ENCODE data around the gene ENTPD6.
"Not testable (repeated sequence)": the region's sequence is repeated elsewhere in the genome, so short reads cannot be mapped to it uniquely, and the experiment has no call there.

The ENTPD6 gene

DNA sequence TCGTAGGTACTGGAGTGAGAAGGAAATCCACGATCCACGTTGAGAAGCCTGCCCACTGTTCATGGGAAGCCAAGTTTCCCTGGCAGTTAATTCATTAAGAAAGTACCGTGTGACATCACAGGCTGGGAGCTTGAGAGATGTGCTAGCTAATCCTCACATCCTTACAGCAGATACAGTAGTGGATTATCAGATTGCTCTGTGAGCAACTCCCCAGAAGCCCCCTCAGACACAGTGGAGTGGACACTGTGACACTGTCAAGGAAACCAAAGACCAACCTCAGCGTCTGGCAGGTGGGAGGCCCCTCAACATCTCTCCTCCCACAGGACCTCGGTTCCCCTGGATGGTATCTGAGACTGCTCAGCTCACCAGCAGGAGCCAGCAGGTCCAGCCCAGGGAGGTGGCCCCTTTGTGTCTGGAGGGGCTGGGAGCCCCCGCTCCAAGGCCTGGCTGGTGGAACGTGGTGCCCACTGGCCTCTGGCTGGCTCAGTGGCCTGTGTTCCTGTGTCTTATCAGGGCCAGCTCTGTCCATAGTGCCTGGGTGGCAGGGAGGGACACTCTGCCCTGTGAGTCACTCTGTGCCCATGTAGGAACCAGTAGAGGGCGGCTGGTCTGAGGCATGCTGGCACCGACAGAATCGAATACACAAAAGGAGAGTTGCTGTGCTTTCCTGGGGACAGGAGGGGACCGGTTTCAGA, 59.6 kb downstream of the ENTPD6 start:
- Histone ChIP-seq H3K27ac (0 out of 22 replicates have a peak overlapping the region, but pooled peaks of 2 of the 11 experiments have one; percentile 8 to 16), H3K9me3 (replicated peaks in 1 of 11) (peaks cover 0 to 24% (median 17%) of the 10 kb centered on the region in 11 experiments; a peak in 19 of 22 replicates), H3K4me2 (peak overlapping the region; percentile 3 to 70 (median 37); a peak in 10 of 22 replicates), H3K36me3 (peaks cover 21 to 77% (median 49%) of the 10 kb centered on the region in 11 experiments), H3K27me3 (no peaks in the 10 kb centered on the region), H4K20me1 (peaks cover 40 to 99% (median 83%) of the 10 kb centered on the region in 11 experiments; a peak in 21 of 22 replicates), H3K9ac (peak overlapping the region in 3 of 11 experiments; percentile 2 to 24 (median 12); a peak in 3 of 22 replicates), H3K4me1 (peaks cover 32 to 77% (median 67%) of the 10 kb centered on the region in 10 experiments), H3K4me3 (no peak overlapping the region)
- no peak for TF ChIP-seq Cebpa-rat (IDR thresholded peaks at IDR 0.05)

DNA sequence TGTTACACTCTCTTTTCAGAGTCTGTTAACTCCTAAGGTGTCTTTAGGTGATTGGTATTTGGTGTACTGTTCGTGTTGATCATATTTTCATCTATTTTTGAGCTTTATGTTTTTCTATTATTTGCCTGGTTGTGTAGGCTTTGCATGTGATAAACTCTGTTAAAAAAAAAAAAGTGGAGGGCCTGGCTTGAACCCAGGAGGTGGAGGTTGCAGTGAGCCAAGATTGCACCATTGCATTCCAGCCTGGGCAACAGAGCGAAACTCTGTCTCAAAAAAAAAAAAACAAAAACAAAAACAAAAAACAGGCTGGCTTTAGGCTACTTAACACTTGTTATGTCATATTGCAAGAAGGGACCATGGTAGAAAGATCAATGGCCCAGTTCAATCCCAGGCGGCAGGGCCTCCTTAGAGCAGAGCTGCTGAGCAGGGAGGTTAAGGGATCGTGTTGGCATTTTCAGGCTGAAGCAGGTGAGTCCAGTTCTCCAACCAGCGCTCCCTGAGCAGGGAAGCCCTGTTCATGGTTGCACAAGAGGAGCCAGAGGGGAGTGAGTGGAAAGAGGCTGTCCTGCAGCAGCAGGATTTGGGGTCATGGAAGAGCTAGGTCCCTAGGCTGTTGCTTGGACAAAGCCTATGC, 60.8 kb downstream of the ENTPD6 start:
- Histone ChIP-seq H3K4me2 (peak overlapping the region in 9 of 11 experiments; percentile 19 to 70 (median 47); a peak in 17 of 22 replicates), H3K9me3 (replicated peaks in 1 of 11) (peaks cover 11 to 36% (median 29%) of the 10 kb centered on the region in 11 experiments), H3K36me3 (peaks cover 32 to 77% (median 53%) of the 10 kb centered on the region in 11 experiments), H3K27ac (no peak overlapping the region), H4K20me1 (peaks cover 40 to 87% (median 72%) of the 10 kb centered on the region in 11 experiments; a peak in 21 of 22 replicates), H3K4me3 (no peak overlapping the region), H3K4me1 (peaks cover 22 to 65% (median 59%) of the 10 kb centered on the region in 10 experiments), H3K9ac (peak overlapping the region in 4 of 11 experiments; percentile 0 to 11 (median 7); a peak in 1 of 22 replicates), H3K27me3 (no peaks in the 10 kb centered on the region)
- TF ChIP-seq Cebpa-rat (IDR thresholded peaks at IDR 0.05) = no peak

DNA sequence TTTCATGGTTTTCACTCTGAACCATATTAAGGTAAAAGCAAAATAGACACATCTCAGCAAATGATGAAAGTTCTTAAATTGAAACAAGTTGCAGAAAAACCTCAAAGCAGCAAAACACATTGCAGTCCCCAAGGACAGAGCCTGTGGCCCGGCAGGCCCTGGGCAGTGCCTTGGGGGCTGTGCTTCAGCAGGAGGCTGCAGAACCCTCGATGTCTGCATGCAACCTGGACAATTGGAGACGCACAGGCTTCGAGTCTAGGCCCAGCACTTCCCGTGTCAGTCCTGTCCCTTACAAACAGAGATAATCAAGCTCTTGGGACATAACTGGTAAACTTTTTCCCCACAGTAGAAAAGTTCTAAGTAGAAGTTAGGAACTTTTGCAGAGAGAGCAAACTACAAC, 61.6 kb downstream of the ENTPD6 start:
- Histone ChIP-seq H3K4me1 (peaks cover 22 to 57% (median 52%) of the 10 kb centered on the region in 10 experiments), H3K27me3 (no peaks in the 10 kb centered on the region), H3K36me3 (peaks cover 32 to 77% (median 60%) of the 10 kb centered on the region in 11 experiments), H3K4me2 (peak overlapping the region in 8 of 11 experiments; percentile 19 to 70 (median 55); a peak in 15 of 22 replicates), H3K4me3 (no peak overlapping the region), H3K27ac (no peak overlapping the region), H3K9me3 (replicated peaks in 1 of 11) (peaks cover 19 to 44% (median 37%) of the 10 kb centered on the region in 11 experiments), H3K9ac (0 out of 22 replicates have a peak overlapping the region, but pooled peaks of 2 of the 11 experiments have one; percentile 0 to 6), H4K20me1 (peaks cover 36 to 79% (median 65%) of the 10 kb centered on the region in 11 experiments; a peak in 21 of 22 replicates)
- TF ChIP-seq Cebpa-rat (IDR thresholded peaks at IDR 0.05) = no peak

DNA sequence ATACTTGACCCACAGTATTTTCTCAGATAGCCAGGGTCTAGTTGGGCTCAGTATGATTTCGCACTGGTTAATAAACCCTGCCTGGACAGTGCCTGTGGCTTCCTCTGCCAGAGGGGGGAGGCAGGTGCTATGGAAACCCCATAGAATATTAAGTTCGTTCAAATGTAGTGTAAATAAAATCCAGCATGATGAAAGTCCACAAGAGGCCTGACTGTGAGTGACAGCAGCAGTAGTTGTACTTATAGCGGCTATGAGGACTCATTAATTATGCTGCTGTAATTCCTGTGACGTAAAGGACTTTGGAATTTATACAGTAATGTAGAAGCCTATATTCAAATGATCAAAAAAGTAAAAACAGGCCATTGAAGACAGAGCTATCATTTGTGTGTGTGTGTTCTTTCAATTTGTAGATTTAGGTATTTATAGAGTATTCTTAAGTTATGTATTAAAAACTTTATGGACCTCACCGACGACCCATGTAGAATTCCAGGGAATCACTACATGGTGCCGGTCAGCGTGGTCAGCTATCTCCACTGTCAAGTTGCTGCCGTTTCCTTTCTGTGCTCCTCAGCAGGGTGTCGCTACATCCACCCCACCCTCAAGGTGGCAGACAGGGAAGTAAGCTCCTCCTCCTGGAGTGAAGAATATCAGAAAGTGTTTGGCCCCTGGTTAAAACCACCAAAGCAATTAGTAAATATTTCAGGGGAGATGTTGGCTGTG, 62.4 kb downstream of the ENTPD6 start:
- no peaks in the 10 kb centered on the region for H3K27me3 ChIP-seq
- no peak for TF ChIP-seq Cebpa-rat (IDR thresholded peaks at IDR 0.05)
- H3K27ac ChIP-seq = no peak overlapping the region
- peaks cover 21 to 46% (median 40%) of the 10 kb centered on the region in 11 experiments for H3K9me3 ChIP-seq (replicated peaks in 1 of 11)
- H3K4me2 ChIP-seq = 0 out of 22 replicates have a peak overlapping the region, but pooled peaks of 2 of the 11 experiments have one; percentile 46 to 67
- H3K9ac ChIP-seq = no peak overlapping the region
- H3K36me3 ChIP-seq = peaks cover 32 to 70% (median 58%) of the 10 kb centered on the region in 11 experiments
- H4K20me1 ChIP-seq = peaks cover 28 to 71% (median 57%) of the 10 kb centered on the region in 11 experiments; a peak in 21 of 22 replicates
- H3K4me3 ChIP-seq = no peak overlapping the region
- H3K4me1 ChIP-seq = peaks cover 22 to 49% (median 44%) of the 10 kb centered on the region in 10 experiments

DNA sequence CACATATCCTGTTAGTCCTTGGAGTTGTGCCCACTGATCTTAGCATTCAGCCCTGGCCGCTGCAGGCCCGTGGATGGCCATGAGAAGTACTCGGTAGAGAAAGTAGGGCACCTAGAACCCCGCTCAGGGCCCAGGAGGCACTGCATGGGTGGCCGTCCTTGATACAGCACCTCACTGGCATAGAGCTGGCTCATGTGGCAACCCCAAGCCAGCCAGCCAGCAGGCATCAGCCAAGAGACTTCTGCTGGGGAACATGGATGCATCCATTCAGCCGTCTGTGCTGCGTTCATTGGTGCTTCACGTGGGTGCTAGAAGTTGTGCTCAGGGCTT, 62.9 kb downstream of the ENTPD6 start:
- peaks cover 21 to 46% (median 40%) of the 10 kb centered on the region in 11 experiments for H3K9me3 ChIP-seq (replicated peaks in 1 of 11)
- H3K27me3 ChIP-seq = no peaks in the 10 kb centered on the region
- H3K27ac ChIP-seq = no peak overlapping the region
- TF ChIP-seq Cebpa-rat (IDR thresholded peaks at IDR 0.05) = no peak
- H4K20me1 ChIP-seq = peaks cover 26 to 66% (median 53%) of the 10 kb centered on the region in 11 experiments; a peak in 21 of 22 replicates
- no peak overlapping the region for H3K4me3 ChIP-seq
- H3K4me1 ChIP-seq = peaks cover 20 to 44% (median 39%) of the 10 kb centered on the region in 10 experiments
- H3K9ac ChIP-seq = no peak overlapping the region
- H3K36me3 ChIP-seq = peaks cover 32 to 66% (median 57%) of the 10 kb centered on the region in 11 experiments
- H3K4me2 ChIP-seq = no peak overlapping the region

DNA sequence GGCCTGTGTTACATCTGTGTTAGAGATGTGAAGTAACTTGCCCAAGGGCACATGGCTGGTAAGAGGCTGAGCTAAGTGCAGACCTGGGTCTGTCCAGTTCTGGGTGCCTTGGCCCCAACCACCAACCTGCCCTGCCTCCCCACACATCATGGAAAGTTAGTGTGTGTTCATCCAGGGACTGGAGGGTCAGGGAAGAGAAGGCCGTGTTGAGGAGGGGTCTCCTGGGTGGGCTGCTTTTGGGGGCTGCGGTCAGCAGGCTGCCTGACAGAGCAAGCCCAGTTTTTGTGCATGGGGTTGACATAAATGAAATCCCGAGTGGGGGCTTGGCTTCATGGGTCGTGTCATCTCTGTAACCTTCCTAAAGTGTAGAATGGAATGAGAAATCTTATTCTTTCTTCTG, 63.3 kb downstream of the ENTPD6 start:
- H3K9ac ChIP-seq = no peak overlapping the region
- H3K27ac ChIP-seq = no peak overlapping the region
- TF ChIP-seq Cebpa-rat (IDR thresholded peaks at IDR 0.05) = no peak
- H3K27me3 ChIP-seq = no peaks in the 10 kb centered on the region
- peaks cover 21 to 46% (median 40%) of the 10 kb centered on the region in 11 experiments for H3K9me3 ChIP-seq (replicated peaks in 1 of 11)
- no peak overlapping the region for H3K4me3 ChIP-seq
- H3K36me3 ChIP-seq = peaks cover 32 to 66% (median 57%) of the 10 kb centered on the region in 11 experiments
- peaks cover 16 to 40% (median 35%) of the 10 kb centered on the region in 10 experiments for H3K4me1 ChIP-seq
- H3K4me2 ChIP-seq = no peak overlapping the region
- peaks cover 26 to 62% (median 52%) of the 10 kb centered on the region in 11 experiments; a peak in 21 of 22 replicates for H4K20me1 ChIP-seq

DNA sequence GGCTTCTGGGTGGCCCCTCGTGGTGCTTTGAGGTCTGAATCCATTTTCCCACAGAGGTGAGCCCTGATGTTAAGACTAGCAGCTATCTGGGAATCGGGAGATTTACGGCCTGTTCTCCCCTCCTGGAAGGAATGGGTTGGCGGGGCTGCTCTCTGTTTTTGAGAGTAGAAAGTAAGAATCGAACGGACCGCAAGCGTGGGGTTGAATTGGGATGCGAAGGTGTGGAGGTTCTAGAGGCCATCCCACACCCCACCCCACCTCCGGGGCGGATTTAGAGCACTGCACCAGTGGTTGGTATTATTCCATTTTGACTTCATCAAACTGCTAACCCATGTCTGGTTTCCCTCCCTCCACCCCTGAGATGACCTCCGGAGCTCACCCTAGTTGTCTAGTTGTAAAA, 63.8 kb downstream of the ENTPD6 start:
- no peak overlapping the region for H3K4me3 ChIP-seq
- peaks cover 15 to 35% (median 30%) of the 10 kb centered on the region in 10 experiments for H3K4me1 ChIP-seq
- peaks cover 26 to 57% (median 47%) of the 10 kb centered on the region in 11 experiments; a peak in 21 of 22 replicates for H4K20me1 ChIP-seq
- peaks cover 21 to 51% (median 43%) of the 10 kb centered on the region in 11 experiments for H3K9me3 ChIP-seq (replicated peaks in 1 of 11)
- H3K27me3 ChIP-seq = no peaks in the 10 kb centered on the region
- peaks cover 32 to 66% (median 57%) of the 10 kb centered on the region in 11 experiments for H3K36me3 ChIP-seq
- TF ChIP-seq Cebpa-rat (IDR thresholded peaks at IDR 0.05) = no peak
- H3K9ac ChIP-seq = no peak overlapping the region
- H3K4me2 ChIP-seq = no peak overlapping the region
- no peak overlapping the region for H3K27ac ChIP-seq

DNA sequence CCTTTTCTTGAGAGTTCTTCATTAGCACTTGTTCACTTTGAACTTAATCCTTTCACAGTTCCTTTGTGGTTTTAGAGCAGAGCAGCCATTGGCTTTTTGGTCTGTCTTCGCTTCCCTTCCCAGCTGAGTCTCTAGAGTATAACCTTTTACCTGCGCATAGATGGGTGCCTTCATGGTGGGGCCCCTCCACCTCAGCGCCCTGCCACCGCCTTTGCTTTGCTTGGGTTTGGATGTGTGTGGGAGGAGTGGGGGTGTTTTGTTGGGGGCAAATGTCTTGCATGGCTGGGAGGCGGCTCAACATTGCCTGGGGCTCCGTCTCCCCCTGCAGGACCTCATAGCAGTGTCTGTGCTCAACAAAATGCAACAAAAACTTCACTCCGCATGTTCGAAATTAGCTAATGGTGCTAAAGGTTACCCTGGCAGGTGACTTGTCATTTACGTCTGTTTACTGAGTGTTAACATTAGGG, 64.3 kb downstream of the ENTPD6 start:
- Histone ChIP-seq H3K36me3 (peaks cover 32 to 62% (median 55%) of the 10 kb centered on the region in 11 experiments), H3K4me3 (no peak overlapping the region), H3K4me1 (peaks cover 10 to 30% (median 27%) of the 10 kb centered on the region in 10 experiments), H4K20me1 (peaks cover 25 to 52% (median 42%) of the 10 kb centered on the region in 11 experiments; a peak in 21 of 22 replicates), H3K27me3 (no peaks in the 10 kb centered on the region), H3K9me3 (replicated peaks in 1 of 11) (peaks cover 21 to 55% (median 46%) of the 10 kb centered on the region in 11 experiments), H3K4me2 (no peak overlapping the region), H3K27ac (no peak overlapping the region), H3K9ac (no peak overlapping the region)
- no peak for TF ChIP-seq Cebpa-rat (IDR thresholded peaks at IDR 0.05)

DNA sequence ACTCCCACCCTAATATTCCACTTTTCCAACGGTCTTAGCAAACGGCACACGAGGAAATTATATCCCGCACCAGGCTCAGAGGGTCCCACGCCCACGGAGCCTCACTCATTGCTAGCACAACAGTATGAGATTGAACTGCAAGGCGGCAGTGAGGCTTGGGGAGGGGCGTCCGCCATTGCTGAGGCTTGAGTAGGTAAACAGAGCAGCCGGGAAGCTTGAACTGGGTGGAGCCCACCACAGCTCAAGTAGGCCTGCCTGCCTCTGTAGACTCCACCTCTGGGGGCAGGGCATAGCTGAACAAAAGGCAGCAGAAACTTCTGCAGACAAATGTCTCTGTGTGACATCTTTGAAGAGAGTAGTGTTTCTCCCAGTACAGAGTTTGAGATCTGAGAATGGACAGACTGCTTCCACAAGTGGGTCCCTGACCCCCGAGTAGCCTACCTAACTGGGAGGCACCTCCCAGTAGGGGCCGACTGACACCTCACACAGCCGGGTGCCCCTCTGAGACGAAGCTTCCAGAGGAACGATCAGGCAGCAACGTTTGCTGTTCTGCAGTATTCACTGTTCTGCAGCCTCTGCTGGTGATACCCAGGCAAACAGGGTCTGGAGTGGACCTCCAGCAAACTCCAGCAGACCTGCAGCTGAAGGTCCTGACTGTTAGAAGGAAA, 65.4 kb downstream of the ENTPD6 start:
- H4K20me1 ChIP-seq = peaks cover 15 to 41% (median 31%) of the 10 kb centered on the region in 11 experiments; a peak in 21 of 22 replicates

More for the DNA sequence above, 65.4 kb downstream of the ENTPD6 start:
- not testable (repeated sequence) for H3K9ac ChIP-seq, H3K4me3 ChIP-seq, H3K27me3 ChIP-seq, H3K27ac ChIP-seq, H3K4me2 ChIP-seq
- Histone ChIP-seq H3K36me3 (peaks cover 32 to 63% (median 53%) of the 10 kb centered on the region in 11 experiments), H3K4me1 (peaks cover 0 to 19% (median 16%) of the 10 kb centered on the region in 10 experiments; a peak in 16 of 20 replicates), H3K9me3 (replicated peaks in 1 of 11) (peaks cover 21 to 66% (median 49%) of the 10 kb centered on the region in 11 experiments)

All from BLaER1 treated with 17β-estradiol and CSF1 and Interleukin-3, amounts not matched to agents 10 nM and 100 nM (cell line).